Nephron (organoid): ENCODE results near the gene NFX1.

Experiments used
- H3K27ac Mint-ChIP-seq, 3 experiments: 2 replicates each; pipeline ENCODE4 v1.8.0; 2020; ENCODE audit warnings: mixed read lengths in 3 of 3, mild to moderate bottlenecking in 2 of 3, moderate library complexity in 1 of 3
- H3K27me3 Mint-ChIP-seq: 2 replicates; pipeline ENCODE4 v1.8.0; 2021; ENCODE audit warnings: low read depth, mild to moderate bottlenecking, moderate library complexity, mixed read lengths
- H3K36me3 Mint-ChIP-seq: 2 replicates; pipeline ENCODE4 v1.8.0; 2020; ENCODE audit warnings: low read depth, mixed read lengths
- H3K4me1 Mint-ChIP-seq: 2 replicates; pipeline ENCODE4 v1.8.0; 2020; ENCODE audit warnings: mixed read lengths
- H3K4me3 Mint-ChIP-seq, 3 experiments: 2 replicates each; pipeline ENCODE4 v1.8.0; 2020; ENCODE audit warnings: mild to moderate bottlenecking in 3 of 3, mixed read lengths in 3 of 3, moderate library complexity in 2 of 3
- H3K9me3 Mint-ChIP-seq: 2 replicates; pipeline ENCODE4 v1.8.0; 2020; ENCODE audit warnings: mixed read lengths
- TF ChIP-seq, protein P1 (sequence below), 3 experiments: fragments of 200-600 bp; sonication (generic); IDR thresholded peaks; one replicate each; pipeline ENCODE4 v1.5.0; 2021; ENCODE audit warnings: antibody characterized with exemption in 3 of 3; ENCODE audit not compliant: unreplicated experiment in 3 of 3

NFX1 gene

DNA sequence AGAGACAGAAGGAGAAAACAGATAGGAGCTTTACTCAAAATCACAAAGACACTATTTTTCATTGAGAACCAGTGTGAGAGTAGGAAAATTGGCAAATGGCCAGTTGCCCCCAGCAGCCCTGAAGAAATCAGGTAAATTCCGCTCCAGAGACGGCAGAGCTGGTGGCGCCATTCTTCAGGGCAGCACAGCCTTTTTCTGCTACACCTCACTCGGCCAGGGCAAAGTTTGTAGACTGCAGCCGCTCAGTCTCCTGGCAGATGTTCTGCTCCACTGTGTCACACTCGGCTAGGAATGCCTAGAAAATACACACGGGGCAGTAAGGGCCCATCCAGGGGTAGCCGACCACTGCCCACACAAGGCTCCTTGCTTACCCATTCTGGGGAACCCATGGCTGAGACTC lies 35.3 kb upstream of the NFX1 start:
- Mint-ChIP-seq H3K36me3 (peaks cover 49% of the 10 kb centered on the region), H3K4me1 (no peaks in the 10 kb centered on the region), H3K4me3 (no peak overlapping the region), H3K9me3 (no peaks in the 10 kb centered on the region), H3K27ac (no peak overlapping the region), H3K27me3 (no peaks in the 10 kb centered on the region)
- TF ChIP-seq, protein P1, sequence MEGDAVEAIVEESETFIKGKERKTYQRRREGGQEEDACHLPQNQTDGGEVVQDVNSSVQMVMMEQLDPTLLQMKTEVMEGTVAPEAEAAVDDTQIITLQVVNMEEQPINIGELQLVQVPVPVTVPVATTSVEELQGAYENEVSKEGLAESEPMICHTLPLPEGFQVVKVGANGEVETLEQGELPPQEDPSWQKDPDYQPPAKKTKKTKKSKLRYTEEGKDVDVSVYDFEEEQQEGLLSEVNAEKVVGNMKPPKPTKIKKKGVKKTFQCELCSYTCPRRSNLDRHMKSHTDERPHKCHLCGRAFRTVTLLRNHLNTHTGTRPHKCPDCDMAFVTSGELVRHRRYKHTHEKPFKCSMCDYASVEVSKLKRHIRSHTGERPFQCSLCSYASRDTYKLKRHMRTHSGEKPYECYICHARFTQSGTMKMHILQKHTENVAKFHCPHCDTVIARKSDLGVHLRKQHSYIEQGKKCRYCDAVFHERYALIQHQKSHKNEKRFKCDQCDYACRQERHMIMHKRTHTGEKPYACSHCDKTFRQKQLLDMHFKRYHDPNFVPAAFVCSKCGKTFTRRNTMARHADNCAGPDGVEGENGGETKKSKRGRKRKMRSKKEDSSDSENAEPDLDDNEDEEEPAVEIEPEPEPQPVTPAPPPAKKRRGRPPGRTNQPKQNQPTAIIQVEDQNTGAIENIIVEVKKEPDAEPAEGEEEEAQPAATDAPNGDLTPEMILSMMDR (IDR thresholded peaks at IDR 0.05; ENCODE audit: unreplicated experiment in 3 of 3) = no peak

- no peak overlapping the region for H3K4me3 Mint-ChIP-seq
- no peaks in the 10 kb centered on the region for H3K4me1 Mint-ChIP-seq
- TF ChIP-seq, protein P1 (IDR thresholded peaks at IDR 0.05; ENCODE audit: unreplicated experiment in 3 of 3) = no peak
- no peak overlapping the region for H3K27ac Mint-ChIP-seq
- no peaks in the 10 kb centered on the region for H3K27me3 Mint-ChIP-seq
- peaks cover 53% of the 10 kb centered on the region for H3K36me3 Mint-ChIP-seq
- no peaks in the 10 kb centered on the region for H3K9me3 Mint-ChIP-seq
Measured at GRCh38 chr9:33255471-33255870, 34.8 kb upstream of the NFX1 start.

- H3K27ac Mint-ChIP-seq = no peak overlapping the region
Measured at GRCh38 chr9:33256236-33256635, 34.1 kb upstream of the NFX1 start.

DNA sequence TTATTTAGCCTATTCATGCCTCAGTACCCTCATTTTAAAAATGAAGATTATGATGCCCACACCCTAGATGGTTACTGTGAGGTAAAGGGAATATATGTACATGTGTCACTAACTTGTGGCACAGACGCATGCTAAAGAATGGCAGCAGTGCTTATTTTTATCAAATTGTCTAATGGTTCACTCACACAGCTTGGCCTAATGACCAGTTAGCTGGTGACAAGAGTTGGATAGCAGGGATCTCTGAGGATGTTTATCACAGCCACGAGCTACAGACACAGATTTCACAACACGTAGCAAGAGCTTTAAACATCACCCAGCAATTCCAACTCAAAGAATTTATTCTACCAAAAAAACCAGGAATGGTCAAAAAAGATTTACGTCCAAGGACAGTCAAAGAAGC lies 33.0 kb upstream of the NFX1 start:
- H3K9me3 Mint-ChIP-seq = no peaks in the 10 kb centered on the region
- H3K4me3 Mint-ChIP-seq = no peak overlapping the region
- no peaks in the 10 kb centered on the region for H3K4me1 Mint-ChIP-seq
- H3K36me3 Mint-ChIP-seq = peaks cover 62% of the 10 kb centered on the region
- TF ChIP-seq, protein P1 (IDR thresholded peaks at IDR 0.05; ENCODE audit: unreplicated experiment in 3 of 3) = no peak
- H3K27me3 Mint-ChIP-seq = no peaks in the 10 kb centered on the region
- no peak overlapping the region for H3K27ac Mint-ChIP-seq

More at GRCh38 chr9:33256236-33256635, 34.1 kb upstream of the NFX1 start:
- no peak overlapping the region for H3K4me3 Mint-ChIP-seq
- TF ChIP-seq, protein P1 (IDR thresholded peaks at IDR 0.05; ENCODE audit: unreplicated experiment in 3 of 3) = no peak
- no peaks in the 10 kb centered on the region for H3K9me3 Mint-ChIP-seq
- no peaks in the 10 kb centered on the region for H3K27me3 Mint-ChIP-seq
- no peaks in the 10 kb centered on the region for H3K4me1 Mint-ChIP-seq
- peaks cover 60% of the 10 kb centered on the region for H3K36me3 Mint-ChIP-seq

- Mint-ChIP-seq H3K9me3 (no peaks in the 10 kb centered on the region), H3K27me3 (no peaks in the 10 kb centered on the region), H3K36me3 (peaks cover 40% of the 10 kb centered on the region), H3K27ac (no peak overlapping the region), H3K4me3 (no peak overlapping the region), H3K4me1 (peaks cover 11% of the 10 kb centered on the region)
- TF ChIP-seq, protein P1 (IDR thresholded peaks at IDR 0.05; ENCODE audit: unreplicated experiment in 3 of 3) = no peak
Measured at GRCh38 chr9:33260372-33260771, 29.9 kb upstream of the NFX1 start.

DNA sequence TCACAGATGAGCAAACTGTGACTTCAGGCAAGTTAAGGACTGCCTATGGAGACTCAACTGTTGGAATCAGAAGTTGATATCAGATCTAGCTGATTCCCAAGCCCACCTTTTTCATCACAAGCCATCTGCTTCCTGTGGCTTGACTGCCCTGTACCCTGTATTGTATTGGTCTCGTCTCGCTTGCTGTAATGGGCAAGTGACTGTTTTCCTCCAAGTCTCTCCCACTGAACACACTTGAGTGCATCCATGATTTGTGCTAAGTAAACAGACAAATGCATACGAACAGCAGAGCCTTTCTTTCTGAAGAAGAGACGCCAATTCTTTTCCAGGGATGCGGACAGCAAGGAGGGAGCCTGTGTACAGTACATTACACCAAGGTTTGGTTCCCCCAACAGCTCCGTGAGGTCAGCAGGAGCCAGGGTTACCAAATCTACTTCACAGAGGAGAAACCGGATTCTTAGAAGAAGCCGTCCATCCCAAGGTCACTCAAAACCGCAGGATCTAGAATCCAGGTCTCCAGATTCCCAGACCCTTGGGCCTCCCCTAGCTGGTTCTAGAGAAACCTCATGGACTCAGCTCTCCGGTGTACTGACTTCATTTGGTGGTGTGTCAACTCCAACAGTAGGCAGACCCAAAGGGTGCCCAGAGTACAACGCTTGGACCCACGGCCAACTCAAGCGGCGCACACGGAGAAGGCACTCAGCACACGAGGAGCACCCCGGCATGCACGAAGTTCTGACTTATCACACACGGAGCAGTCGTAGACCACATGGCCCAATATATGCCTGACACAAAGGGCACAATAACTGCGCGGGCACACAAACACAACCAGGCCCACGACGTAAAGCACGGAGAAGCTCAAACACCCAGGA lies 26.9 kb upstream of the NFX1 start:
- H3K27me3 Mint-ChIP-seq = no peaks in the 10 kb centered on the region
- H3K9me3 Mint-ChIP-seq = no peaks in the 10 kb centered on the region
- TF ChIP-seq, protein P1 (IDR thresholded peaks at IDR 0.05; ENCODE audit: unreplicated experiment in 3 of 3) = no peak
- peaks cover 40% of the 10 kb centered on the region for H3K36me3 Mint-ChIP-seq
- peak overlapping the region; percentile 91 to 98 (median 98) for H3K4me3 Mint-ChIP-seq
- H3K27ac Mint-ChIP-seq = peak overlapping the region; percentile 45 to 81 (median 77)
- H3K4me1 Mint-ChIP-seq = peaks cover 21% of the 10 kb centered on the region
